ENCODE measurements around the gene NCOR1. TPM values are rescaled to one million over a fixed set of nuclear protein-coding genes. Genes with fewer than 3 reads are reported as not detected.
"Not testable (repeated sequence)": the region's sequence is repeated elsewhere in the genome, so short reads cannot be mapped to it uniquely, and the experiment has no call there.

The NCOR1 gene
- polyA plus RNA-seq, 1 experiment = 127 TPM

DNA sequence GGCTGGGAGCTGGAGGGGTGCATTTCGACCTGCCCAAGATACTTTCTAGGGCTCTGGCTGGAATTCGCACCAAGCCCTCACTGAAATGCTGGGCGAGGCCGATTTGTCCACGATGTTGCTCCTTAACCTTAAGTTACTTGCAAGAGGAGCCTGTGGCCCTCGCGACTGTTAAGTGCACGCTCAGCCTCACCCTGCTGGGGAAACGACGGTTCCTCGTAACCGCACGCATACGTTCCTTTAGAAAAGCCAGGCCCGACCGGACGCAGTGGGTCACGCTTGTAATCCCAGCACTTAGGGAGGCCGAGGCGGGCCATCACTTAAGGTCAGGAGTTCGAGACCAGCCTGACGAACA, 607 bp upstream of the NCOR1 start:
- ChIA-PET CTCF (interaction anchor here (1.0 kb wide), 1 partner anchor 70 kb away, joined by 3 read pairs; no protein-coding TSS in a partner anchor), POLR2A (interaction anchor here (0.6 to 1.8 kb wide), 7 partner anchors 8 to 166 kb away, joined by 3 to 10 read pairs (median 3); partner anchors contain the start of genes CENPV and UBB)
- no peaks in the 10 kb centered on the region for H3K27me3 ChIP-seq (ENCODE audit: control insufficient read depth, insufficient read depth, low read length)

GRCh38 chr17:16215002-16215272, 397 bp downstream of the NCOR1 start:
- TF ChIP-seq, protein P1, sequence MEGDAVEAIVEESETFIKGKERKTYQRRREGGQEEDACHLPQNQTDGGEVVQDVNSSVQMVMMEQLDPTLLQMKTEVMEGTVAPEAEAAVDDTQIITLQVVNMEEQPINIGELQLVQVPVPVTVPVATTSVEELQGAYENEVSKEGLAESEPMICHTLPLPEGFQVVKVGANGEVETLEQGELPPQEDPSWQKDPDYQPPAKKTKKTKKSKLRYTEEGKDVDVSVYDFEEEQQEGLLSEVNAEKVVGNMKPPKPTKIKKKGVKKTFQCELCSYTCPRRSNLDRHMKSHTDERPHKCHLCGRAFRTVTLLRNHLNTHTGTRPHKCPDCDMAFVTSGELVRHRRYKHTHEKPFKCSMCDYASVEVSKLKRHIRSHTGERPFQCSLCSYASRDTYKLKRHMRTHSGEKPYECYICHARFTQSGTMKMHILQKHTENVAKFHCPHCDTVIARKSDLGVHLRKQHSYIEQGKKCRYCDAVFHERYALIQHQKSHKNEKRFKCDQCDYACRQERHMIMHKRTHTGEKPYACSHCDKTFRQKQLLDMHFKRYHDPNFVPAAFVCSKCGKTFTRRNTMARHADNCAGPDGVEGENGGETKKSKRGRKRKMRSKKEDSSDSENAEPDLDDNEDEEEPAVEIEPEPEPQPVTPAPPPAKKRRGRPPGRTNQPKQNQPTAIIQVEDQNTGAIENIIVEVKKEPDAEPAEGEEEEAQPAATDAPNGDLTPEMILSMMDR (IDR thresholded peaks at IDR 0.05; ENCODE audit: low read depth, low read length) = no peak
- no peak for DNase-seq (ENCODE audit: low read depth, low spot score)
- Histone ChIP-seq H3K27ac (ENCODE audit: low read depth, low read length) (peak overlapping the region; percentile 39), H3K4me3 (ENCODE audit: low read depth, low read length) (peak overlapping the region; percentile 92), H3K9me3 (ENCODE audit: control insufficient read depth, insufficient read depth, low read length) (peaks cover 4% of the 10 kb centered on the region; the same call in 1 of the 2 replicates), H3K27me3 (ENCODE audit: control insufficient read depth, insufficient read depth, low read length) (no peaks in the 10 kb centered on the region)
- CTCF ChIA-PET = interaction anchor here (1.0 kb wide), 1 partner anchor 71 kb away, joined by 3 read pairs; no protein-coding TSS in a partner anchor
- POLR2A ChIA-PET = interaction anchor here (0.5 to 1.8 kb wide), 9 partner anchors 9 to 167 kb away, joined by 3 to 10 read pairs (median 3); partner anchors contain the start of genes CENPV and UBB

More for the DNA sequence above, 607 bp upstream of the NCOR1 start:
- TF ChIP-seq, protein P1 (IDR thresholded peaks at IDR 0.05; ENCODE audit: low read depth, low read length) = no peak
- peak overlapping the region; percentile 92 for H3K4me3 ChIP-seq (ENCODE audit: low read depth, low read length)
- H3K27ac ChIP-seq (ENCODE audit: low read depth, low read length) = peak overlapping the region; percentile 84
- no peak for DNase-seq (ENCODE audit: low read depth, low spot score)
- H3K9me3 ChIP-seq (ENCODE audit: control insufficient read depth, insufficient read depth, low read length) = peaks cover 4% of the 10 kb centered on the region; the same call in 1 of the 2 replicates

- H3K4me3 ChIP-seq (ENCODE audit: low read depth, low read length) = peak overlapping the region; percentile 92
- H3K27ac ChIP-seq (ENCODE audit: low read depth, low read length) = peak overlapping the region; percentile 47
- DNase-seq (ENCODE audit: low read depth, low spot score) = no peak
- ChIA-PET CTCF (interaction anchor here (0.5 to 1.8 kb wide), 3 partner anchors 109 to 150 kb away, joined by 3 to 4 read pairs (median 3); no protein-coding TSS in a partner anchor), POLR2A (interaction anchor here (0.6 to 1.8 kb wide), 4 partner anchors 72 to 166 kb away, joined by 3 to 10 read pairs (median 6); partner anchors contain the start of genes CENPV and UBB)
- TF ChIP-seq, protein P1 (IDR thresholded peaks at IDR 0.05; ENCODE audit: low read depth, low read length) = no peak
- peaks cover 4% of the 10 kb centered on the region; the same call in 1 of the 2 replicates for H3K9me3 ChIP-seq (ENCODE audit: control insufficient read depth, insufficient read depth, low read length)
- H3K27me3 ChIP-seq (ENCODE audit: control insufficient read depth, insufficient read depth, low read length) = no peaks in the 10 kb centered on the region
Measured at GRCh38 chr17:16214190-16215001, 938 bp downstream of the NCOR1 start.

DNA sequence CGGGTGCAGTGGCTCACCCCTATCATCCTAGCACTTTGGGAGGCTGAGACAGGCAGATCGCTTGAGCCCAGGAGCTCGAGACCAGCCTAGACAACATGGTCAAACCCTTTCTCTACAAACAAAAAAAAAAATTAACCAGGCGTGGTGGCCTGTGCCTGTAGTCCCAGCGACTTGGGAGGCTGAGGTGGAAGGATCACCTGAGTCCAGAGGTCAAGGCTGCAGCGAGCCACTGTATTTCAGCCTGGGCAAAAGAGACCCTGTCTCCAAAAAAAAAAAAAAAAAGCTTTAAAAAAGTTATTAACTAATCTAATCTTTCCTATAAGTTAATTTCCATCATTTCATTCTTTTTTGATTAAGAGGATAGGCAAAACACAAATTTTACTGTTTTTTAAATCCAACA, 2.5 kb downstream of the NCOR1 start:
- Histone ChIP-seq H3K9me3 (ENCODE audit: control insufficient read depth, insufficient read depth, low read length) (peaks cover 4% of the 10 kb centered on the region; the same call in 1 of the 2 replicates), H3K4me3 (ENCODE audit: low read depth, low read length) (no peak overlapping the region), H3K27me3 (ENCODE audit: control insufficient read depth, insufficient read depth, low read length) (no peaks in the 10 kb centered on the region), H3K27ac (ENCODE audit: low read depth, low read length) (no peak overlapping the region)
- no peak for DNase-seq (ENCODE audit: low read depth, low spot score)
- TF ChIP-seq, protein P1 (IDR thresholded peaks at IDR 0.05; ENCODE audit: low read depth, low read length) = no peak
- ChIA-PET CTCF (interaction anchor here (0.6 to 1.8 kb wide), 2 partner anchors 151 to 309 kb away, joined by 3 to 4 read pairs; no protein-coding TSS in a partner anchor), POLR2A (no interaction called here)

DNA sequence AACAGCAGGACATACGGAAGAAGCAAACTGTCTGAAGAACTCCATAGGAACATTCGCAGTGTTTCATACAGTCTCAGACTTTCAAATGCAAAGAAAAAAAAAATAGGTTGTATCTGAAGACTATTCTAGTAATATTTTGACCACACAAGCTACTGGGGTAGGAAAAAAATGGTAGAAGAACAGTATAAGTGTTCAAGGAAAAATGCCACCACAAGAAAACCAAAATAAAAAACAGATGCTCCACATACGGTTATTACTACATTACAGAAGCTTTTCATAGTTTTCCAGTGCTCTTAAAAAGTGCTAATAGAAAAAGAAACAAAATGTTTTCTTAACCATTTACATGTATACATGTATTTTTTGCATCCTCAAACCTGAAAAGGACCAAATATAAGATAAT, 3.7 kb downstream of the NCOR1 start:
- TF ChIP-seq, protein P1 (IDR thresholded peaks at IDR 0.05; ENCODE audit: low read depth, low read length) = no peak
- no peak for DNase-seq (ENCODE audit: low read depth, low spot score)
- no peak overlapping the region for H3K27ac ChIP-seq (ENCODE audit: low read depth, low read length)
- CTCF ChIA-PET = interaction anchor here (1.4 kb wide), 1 partner anchor 197 kb away, joined by 3 read pairs; no protein-coding TSS in a partner anchor
- no peaks in the 10 kb centered on the region for H3K27me3 ChIP-seq (ENCODE audit: control insufficient read depth, insufficient read depth, low read length)
- H3K4me3 ChIP-seq (ENCODE audit: low read depth, low read length) = no peak overlapping the region
- POLR2A ChIA-PET = no interaction called here
- H3K9me3 ChIP-seq (ENCODE audit: control insufficient read depth, insufficient read depth, low read length) = peaks cover 4% of the 10 kb centered on the region; the same call in 1 of the 2 replicates

- H3K27ac ChIP-seq (ENCODE audit: low read depth, low read length); H3K9me3 ChIP-seq (ENCODE audit: control insufficient read depth, insufficient read depth, low read length); CTCF ChIA-PET; H3K4me3 ChIP-seq (ENCODE audit: low read depth, low read length); H3K27me3 ChIP-seq (ENCODE audit: control insufficient read depth, insufficient read depth, low read length); POLR2A ChIA-PET; DNase-seq (ENCODE audit: low read depth, low spot score): not testable (repeated sequence)
Measured at GRCh38 chr17:16204763-16205162, 10.6 kb downstream of the NCOR1 start.
